Mesenchymal stem cell (in vitro differentiated cells and primary cell): ENCODE measurements around the gene RRBP1.

ENCODE experiments used
- DNase-seq: peaks from one replicate; pipeline ENCODE4 v3.0.0-alpha.2; 2013
- H2AFZ ChIP-seq: one replicate; pipeline ENCODE4 v1.6.1; 2013; ENCODE audit warnings: low read depth, mild to moderate bottlenecking, control low read depth, inconsistent platforms, low read length, moderate library complexity
- H2AK5ac ChIP-seq: 2 replicates; pipeline ENCODE4 v1.6.1; 2013; ENCODE audit warnings: low read length, moderate library complexity, mild to moderate bottlenecking, inconsistent platforms; ENCODE audit not compliant: severe bottlenecking
- H2BK120ac ChIP-seq: one replicate; pipeline ENCODE4 v1.6.1; 2013; ENCODE audit warnings: low read depth, mild to moderate bottlenecking, inconsistent platforms, low read length, moderate library complexity
- H2BK12ac ChIP-seq, 2 experiments: one replicate each; pipeline ENCODE4 v1.6.1; 2013; ENCODE audit warnings: inconsistent platforms in 2 of 2, low read length in 2 of 2, mild to moderate bottlenecking in 2 of 2, moderate library complexity in 2 of 2, control low read depth in 1 of 2
- H2BK15ac ChIP-seq: one replicate; pipeline ENCODE4 v1.6.1; 2013; ENCODE audit warnings: mild to moderate bottlenecking, low read depth, inconsistent platforms; ENCODE audit not compliant: poor library complexity, severe bottlenecking
- H2BK5ac ChIP-seq: 2 replicates; pipeline ENCODE4 v1.6.1; 2013; ENCODE audit warnings: low read depth, mild to moderate bottlenecking, low read length, control low read depth, inconsistent platforms; ENCODE audit not compliant: poor library complexity, severe bottlenecking
- H3K14ac ChIP-seq, 2 experiments: one replicate each; pipeline ENCODE4 v1.6.1; 2013; ENCODE audit warnings: inconsistent platforms in 2 of 2, low read length in 2 of 2, control low read depth in 1 of 2, mild to moderate bottlenecking in 1 of 2, moderate library complexity in 1 of 2
- H3K18ac ChIP-seq, 2 experiments: one replicate each; pipeline ENCODE4 v1.6.1; 2013; ENCODE audit warnings: inconsistent platforms in 2 of 2, low read length in 2 of 2, control low read depth in 1 of 2, low read depth in 1 of 2, mild to moderate bottlenecking in 1 of 2
- H3K23ac ChIP-seq, 2 experiments: one replicate each; pipeline ENCODE4 v1.6.1; 2013; ENCODE audit warnings: inconsistent platforms in 2 of 2, low read length in 2 of 2, mild to moderate bottlenecking in 2 of 2, moderate library complexity in 2 of 2, control low read depth in 1 of 2
- H3K27ac ChIP-seq: 2 replicates; pipeline ENCODE4 v1.5.1; 2013; ENCODE audit warnings: mild to moderate bottlenecking, moderate library complexity, low read length, control low read depth, inconsistent platforms; ENCODE audit not compliant: poor library complexity, severe bottlenecking
- H3K27me3 ChIP-seq, 2 experiments: 2 replicates each; pipeline versions ENCODE4 v1.6.1 to v1.7.0; 2013; ENCODE audit warnings: low read length in 2 of 2, mild to moderate bottlenecking in 2 of 2, moderate library complexity in 2 of 2, control low read depth in 1 of 2, inconsistent platforms in 1 of 2; ENCODE audit not compliant: control insufficient read depth in 1 of 2, insufficient read depth in 1 of 2
- H3K36me3 ChIP-seq, 2 experiments: 2 replicates each; pipeline versions ENCODE4 v1.6.1 to v1.7.0; 2013; ENCODE audit warnings: low read length in 2 of 2, control low read depth in 1 of 2, inconsistent platforms in 1 of 2, low read depth in 1 of 2, mild to moderate bottlenecking in 1 of 2; ENCODE audit not compliant: insufficient read depth in 2 of 2, control insufficient read depth in 1 of 2
- H3K4ac ChIP-seq, 2 experiments: one replicate each; pipeline ENCODE4 v1.6.1; 2013; ENCODE audit warnings: inconsistent platforms in 2 of 2, low read length in 2 of 2, mild to moderate bottlenecking in 2 of 2, moderate library complexity in 2 of 2, control low read depth in 1 of 2, low read depth in 1 of 2
- H3K4me1 ChIP-seq: 2 replicates; pipeline ENCODE4 v1.6.1; 2013; ENCODE audit warnings: low read depth, low read length, control low read depth; ENCODE audit not compliant: control insufficient read depth, insufficient read depth
- H3K4me2 ChIP-seq: 2 replicates; pipeline ENCODE4 v1.6.1; 2013; ENCODE audit warnings: low read length, mild to moderate bottlenecking, inconsistent platforms; ENCODE audit not compliant: poor library complexity, severe bottlenecking
- H3K4me3 ChIP-seq, 2 experiments: 2 replicates each; pipeline versions ENCODE4 v1.5.1 to v1.7.0; 2013; ENCODE audit warnings: low read length in 2 of 2, mild to moderate bottlenecking in 2 of 2, control low read depth in 1 of 2, low read depth in 1 of 2; ENCODE audit not compliant: insufficient read depth in 1 of 2
- H3K79me1 ChIP-seq: replicated peaks from 2 replicates; pipeline ENCODE4 v1.6.1; 2013; ENCODE audit warnings: mild to moderate bottlenecking, control low read depth, low read length, inconsistent platforms; ENCODE audit not compliant: poor library complexity, severe bottlenecking
- H3K9ac ChIP-seq: 2 replicates; pipeline ENCODE4 v1.7.0; 2013; ENCODE audit warnings: mild to moderate bottlenecking, low read length, moderate library complexity
- H3K9me3 ChIP-seq: 2 replicates; pipeline ENCODE4 v1.7.0; 2013; ENCODE audit warnings: mild to moderate bottlenecking, low read length; ENCODE audit not compliant: control insufficient read depth
- H4K8ac ChIP-seq: one replicate; pipeline ENCODE4 v1.6.1; 2013; ENCODE audit warnings: inconsistent platforms, mild to moderate bottlenecking, low read length, moderate library complexity
- H4K91ac ChIP-seq: one replicate; pipeline ENCODE4 v1.6.1; 2013; ENCODE audit warnings: mild to moderate bottlenecking, low read length, inconsistent platforms
- WGBS: methylation state at CpG from one replicate; pipeline ENCODE4 v1.1.7; 2013; ENCODE audit warnings: mixed read lengths; 5-methylcytosine and 5-hydroxymethylcytosine counted together

RRBP1 gene

GRCh38 chr20:17613328-17614175, 68.5 kb downstream of the RRBP1 start:
- Histone ChIP-seq H2AK5ac (no peak overlapping the region), H3K23ac (no peak overlapping the region), H3K9ac (no peak overlapping the region), H3K4me2 (no peak overlapping the region), H4K91ac (no peak overlapping the region), H2BK120ac (no peak overlapping the region), H3K4me1 (peaks cover 62% of the 10 kb centered on the region), H2BK12ac (no peak overlapping the region), H3K4ac (no peak overlapping the region), H2AFZ (no peak overlapping the region), H3K9me3 (no peaks in the 10 kb centered on the region), H3K36me3 (peaks cover 70 to 84% of the 10 kb centered on the region in 2 experiments), H3K27ac (peak overlapping the region; percentile 73), H3K18ac (no peak overlapping the region), H2BK15ac (no peak overlapping the region), H3K14ac (no peak overlapping the region), H3K4me3 (no peak overlapping the region), H2BK5ac (no peak overlapping the region), H4K8ac (no peak overlapping the region), H3K27me3 (no peaks in the 10 kb centered on the region), H3K79me1 (peaks cover 38% of the 10 kb centered on the region)
- WGBS = 94% methylated on average over 40 of the region's 40 CpGs
- no peak for DNase-seq

- no peak overlapping the region for H3K14ac ChIP-seq
- DNase-seq = no peak
- no peak overlapping the region for H2BK12ac ChIP-seq
- H2AK5ac ChIP-seq = no peak overlapping the region
- H2BK15ac ChIP-seq = no peak overlapping the region
- no peak overlapping the region for H3K4ac ChIP-seq
- H3K9me3 ChIP-seq = no peaks in the 10 kb centered on the region
- no peak overlapping the region for H3K23ac ChIP-seq
- no peaks in the 10 kb centered on the region for H3K27me3 ChIP-seq
- no peak overlapping the region for H4K91ac ChIP-seq
- H3K9ac ChIP-seq = no peak overlapping the region
- no peak overlapping the region for H3K4me3 ChIP-seq
- peaks cover 69 to 78% of the 10 kb centered on the region in 2 experiments for H3K36me3 ChIP-seq
- no peak overlapping the region for H4K8ac ChIP-seq
- WGBS = 88% methylated on average over 7 of the region's 7 CpGs
- peaks cover 58% of the 10 kb centered on the region for H3K4me1 ChIP-seq
- peaks cover 34% of the 10 kb centered on the region for H3K79me1 ChIP-seq
- H2AFZ ChIP-seq = no peak overlapping the region
- H3K18ac ChIP-seq = no peak overlapping the region
- H3K27ac ChIP-seq = no peak overlapping the region
- no peak overlapping the region for H2BK5ac ChIP-seq
- H2BK120ac ChIP-seq = no peak overlapping the region
- no peak overlapping the region for H3K4me2 ChIP-seq
Measured at GRCh38 chr20:17612992-17613327, 69.1 kb downstream of the RRBP1 start.

- H3K36me3 ChIP-seq = peaks cover 69 to 73% of the 10 kb centered on the region in 2 experiments
- WGBS = 78% methylated on average over 16 of the region's 16 CpGs
- H3K14ac ChIP-seq = peak overlapping the region in 1 of 2 experiments; percentile 75
- no peak overlapping the region for H2BK120ac ChIP-seq
- H4K8ac ChIP-seq = peak overlapping the region; percentile 2
- no peak overlapping the region for H2AFZ ChIP-seq
- H3K9me3 ChIP-seq = no peaks in the 10 kb centered on the region
- no peak overlapping the region for H2AK5ac ChIP-seq
- H3K4ac ChIP-seq = peak overlapping the region in 1 of 2 experiments; percentile 26
- H3K18ac ChIP-seq = peak overlapping the region in 1 of 2 experiments; percentile 79
- H3K27me3 ChIP-seq = no peaks in the 10 kb centered on the region
- H2BK12ac ChIP-seq = peak overlapping the region in 1 of 2 experiments; percentile 40
- H2BK5ac ChIP-seq = no peak overlapping the region
- H3K79me1 ChIP-seq = peaks cover 30% of the 10 kb centered on the region
- no peak overlapping the region for H3K9ac ChIP-seq
- H3K4me3 ChIP-seq = no peak overlapping the region
- no peak overlapping the region for H2BK15ac ChIP-seq
- DNase-seq = peak; percentile 84
- H3K4me1 ChIP-seq = peaks cover 55% of the 10 kb centered on the region
- H3K23ac ChIP-seq = no peak overlapping the region
- peak overlapping the region; percentile 33 for H3K27ac ChIP-seq
- peak overlapping the region; percentile 14 for H4K91ac ChIP-seq
- H3K4me2 ChIP-seq = no peak overlapping the region
Measured at GRCh38 chr20:17612287-17612991, 69.6 kb downstream of the RRBP1 start.
